ACHN (cell line): ENCODE results near the gene PRKCZ.

Experiments used
- DNase-seq: peaks from one replicate; pipeline ENCODE4 v3.0.0-alpha.2; 2015
- in situ Hi-C: cut with HindIII; loops from 2 replicates; pipeline ENCODE4 v1.10.0; 2017; ENCODE audit warnings: low sequenced_read_pairs, low pct_ligation_motif_present, low pct_unique_long_range_greater_than_20kb

Gene PRKCZ

GRCh38 chr1:2189459-2190425 is 139.5 kb downstream of the PRKCZ start:
- in situ Hi-C loops = no loop called here
- peak; percentile 83 for DNase-seq

- in situ Hi-C loops = no loop called here
- DNase-seq = no peak
Observed at GRCh38 chr1:2190491-2190976, 140.3 kb downstream of the PRKCZ start.

GRCh38 chr1:2192031-2192995 is 142.1 kb downstream of the PRKCZ start:
- in situ Hi-C loops = no loop called here
- DNase-seq = no peak

DNA sequence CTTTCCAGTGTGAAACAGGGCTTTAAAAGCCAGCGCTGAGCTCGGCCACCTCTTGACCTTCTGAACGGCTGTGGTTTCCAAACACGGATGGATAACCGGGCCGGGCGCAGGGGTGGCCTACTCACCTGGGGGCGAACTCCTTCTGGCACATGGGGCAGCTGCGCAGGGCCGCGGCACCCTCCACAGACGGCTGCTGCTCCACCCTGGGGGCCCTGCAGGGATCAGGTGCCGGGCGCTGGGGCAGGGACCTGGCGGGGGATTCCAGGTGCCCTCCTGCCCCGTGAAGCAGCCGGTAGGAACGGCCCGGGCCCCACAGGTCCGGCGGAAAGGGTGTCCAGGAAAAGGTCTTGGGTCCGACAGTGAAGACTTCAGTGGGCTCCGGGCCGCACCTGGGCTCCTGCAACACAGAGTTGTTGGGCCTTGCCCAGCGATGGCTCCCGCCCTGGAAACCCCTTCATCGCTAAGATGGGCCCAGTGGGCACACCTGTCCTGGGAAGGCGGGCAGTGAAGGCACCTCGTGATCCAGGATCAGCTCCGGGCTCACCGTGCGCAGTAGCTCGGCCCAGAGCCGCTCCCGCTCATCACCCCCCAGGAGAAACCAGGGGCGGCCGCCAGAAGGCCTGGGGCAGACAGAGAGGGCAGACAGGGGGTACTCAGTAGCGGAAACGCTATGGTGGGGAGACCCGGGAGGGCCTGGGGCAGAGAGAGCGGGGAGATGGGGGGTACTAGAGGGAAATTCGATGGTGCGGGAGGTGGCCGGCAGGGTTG is 143.5 kb downstream of the PRKCZ start:
- in situ Hi-C loops = no loop called here
- DNase-seq = no peak

- DNase-seq = peak; percentile 57
- in situ Hi-C loops = no loop called here
Observed at GRCh38 chr1:2194319-2194897, 144.2 kb downstream of the PRKCZ start, which contains the start of gene FAAP20. TSS of gene FAAP20 (minus strand) at chr1:2194772. CDS start at chr1:2194749, 23 bp downstream.

GRCh38 chr1:2194898-2195673 is 144.9 kb downstream of the PRKCZ start:
- in situ Hi-C loops = no loop called here

DNA sequence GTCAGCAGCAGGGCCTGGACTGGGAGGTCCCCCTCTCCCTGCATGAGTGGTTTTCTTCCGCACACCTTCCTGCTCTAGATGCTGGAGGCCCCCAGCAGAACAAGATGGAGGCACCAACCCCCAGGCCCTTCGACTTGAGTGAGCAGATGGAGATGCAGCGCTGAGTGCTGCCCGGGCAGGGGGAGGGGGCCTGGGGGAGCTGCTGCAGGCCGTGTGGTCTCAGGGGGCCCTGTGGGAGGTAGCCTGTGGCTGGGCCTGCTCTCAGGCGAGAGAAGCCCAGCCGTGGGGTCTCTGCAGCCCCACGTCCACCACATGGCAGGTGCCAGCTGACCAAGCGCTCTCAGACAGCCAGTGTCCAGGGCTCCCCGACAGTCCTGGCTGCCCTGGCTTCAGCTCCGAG is 145.6 kb downstream of the PRKCZ start:
- in situ Hi-C loops = no loop called here
- no peak for DNase-seq

More at GRCh38 chr1:2194898-2195673, 144.9 kb downstream of the PRKCZ start:
- DNase-seq = peak; percentile 85

GRCh38 chr1:2196901-2197638 is 146.9 kb downstream of the PRKCZ start:
- in situ Hi-C loops = no loop called here
- DNase-seq = no peak

GRCh38 chr1:2197707-2198165 is 147.5 kb downstream of the PRKCZ start:
- in situ Hi-C loops = no loop called here
- no peak for DNase-seq

GRCh38 chr1:2198571-2198970 is 148.4 kb downstream of the PRKCZ start:
- DNase-seq = no peak
- in situ Hi-C loops = no loop called here

DNA sequence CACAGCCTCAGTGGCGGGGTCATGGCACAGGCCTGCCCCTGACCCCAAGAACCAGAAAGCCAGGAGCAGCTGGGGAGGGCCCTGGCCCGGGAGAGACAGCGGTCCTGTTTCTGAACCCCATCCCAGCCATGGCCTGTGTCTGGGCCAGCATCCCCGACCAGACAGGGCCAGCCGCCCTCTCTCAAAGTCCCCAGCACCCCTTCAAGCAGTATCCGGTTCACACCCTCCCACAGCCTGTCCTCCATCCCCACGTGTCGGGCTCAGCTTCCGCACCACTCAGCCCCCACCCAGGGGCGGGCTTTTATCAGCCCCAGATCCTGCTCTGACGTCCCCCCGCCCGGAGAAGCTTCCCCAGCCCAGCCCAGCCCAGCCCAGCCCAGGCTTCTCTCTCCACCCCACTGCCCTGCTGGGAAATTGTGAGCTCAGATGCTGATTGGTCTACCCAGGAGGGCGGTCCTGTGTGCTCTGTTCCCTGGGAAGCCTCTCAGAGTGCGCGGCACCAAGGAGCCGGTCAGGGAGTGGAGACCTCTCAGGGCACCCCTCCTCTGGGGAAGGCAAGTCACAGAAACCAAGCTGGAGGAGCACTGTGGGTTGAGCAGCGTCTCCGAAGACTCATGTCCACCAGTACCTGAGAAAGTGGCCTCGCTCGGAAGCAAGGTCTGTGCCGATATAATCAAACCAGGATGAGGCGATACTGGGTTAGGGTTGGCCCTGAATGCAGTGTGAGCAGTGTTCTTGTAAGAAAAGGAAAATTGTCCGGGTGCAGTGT is 149.0 kb downstream of the PRKCZ start:
- in situ Hi-C loops = no loop called here
- peak; percentile 88 for DNase-seq

GRCh38 chr1:2200308-2200943 is 150.2 kb downstream of the PRKCZ start:
- in situ Hi-C loops = loop anchor here (25.0 kb wide), 1 partner anchor 187 kb away; the partner anchor contains the start of genes MORN1 and RER1
- no peak for DNase-seq

DNA sequence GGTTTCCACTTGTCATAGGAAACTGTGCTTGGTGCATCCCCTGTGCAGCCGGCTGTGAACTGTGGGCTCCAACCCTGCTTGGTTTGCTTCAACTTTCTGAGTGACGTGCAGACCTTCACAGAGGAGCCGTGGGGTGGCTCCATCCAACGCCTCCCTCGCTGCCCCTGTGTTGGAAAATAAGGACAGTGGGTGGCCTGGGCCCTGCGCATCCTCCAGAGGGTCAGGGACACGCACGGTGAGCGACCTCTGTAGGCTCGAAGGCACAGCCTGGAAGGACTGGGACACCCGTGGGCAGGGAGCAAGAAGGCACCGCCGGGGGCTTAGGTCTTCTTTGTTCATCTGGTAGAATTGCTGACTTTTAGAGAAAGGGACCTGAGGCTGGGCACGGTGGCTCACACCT is 150.9 kb downstream of the PRKCZ start:
- DNase-seq = no peak
- in situ Hi-C loops = loop anchor here (25.0 kb wide), 1 partner anchor 186 kb away; the partner anchor contains the start of genes MORN1 and RER1

- in situ Hi-C loops = loop anchor here (25.0 kb wide), 1 partner anchor 185 kb away; the partner anchor contains the start of genes MORN1 and RER1
- DNase-seq = no peak
Observed at GRCh38 chr1:2202008-2202575, 151.9 kb downstream of the PRKCZ start.
